Measurements from ENCODE around the gene GRK1.

Gene GRK1

GRCh38 chr13:113730258-113730691 is 63.3 kb downstream of the GRK1 start:
- ChIA-PET POLR2A (interaction anchor here (0.6 kb wide), 1 partner anchor 83 kb away, joined by 6 read pairs; no protein-coding TSS in a partner anchor), CTCF (interaction anchor here (0.7 to 3.0 kb wide), 2 partner anchors 11 to 24 kb away, joined by 3 to 21 read pairs; no protein-coding TSS in a partner anchor)
- Histone ChIP-seq H3K36me3 (ENCODE audit: control insufficient read depth in 4 of 4, insufficient read depth in 4 of 4, low read length in 3 of 4) (no peaks in the 10 kb centered on the region), H3K9me3 (ENCODE audit: control extremely low read depth in 1 of 5, control insufficient read depth in 4 of 5, insufficient read depth in 2 of 5, low read depth in 1 of 5, low read length in 4 of 5) (peaks cover 0 to 5% (median 0%) of the 10 kb centered on the region in 5 experiments), H3K4me3 (ENCODE audit: control insufficient read depth in 1 of 7, extremely low read depth in 1 of 7, insufficient read depth in 4 of 7, low read depth in 2 of 7, low read length in 6 of 7) (no peak overlapping the region), H3K4me1 (ENCODE audit: control extremely low read depth in 1 of 4, control insufficient read depth in 4 of 4, insufficient read depth in 4 of 4, low read length in 3 of 4) (peaks cover 0 to 17% (median 7%) of the 10 kb centered on the region in 4 experiments), H3K27me3 (replicated peaks in 2 of 5; ENCODE audit: control insufficient read depth in 4 of 5, insufficient read depth in 5 of 5, low read length in 4 of 5) (peaks cover 0 to 48% (median 8%) of the 10 kb centered on the region in 5 experiments), H3K27ac (ENCODE audit: insufficient read depth in 1 of 2, low read depth in 1 of 2, low read length in 2 of 2, poor library complexity in 1 of 2, severe bottlenecking in 2 of 2) (no peak overlapping the region)
- WGBS (ENCODE audit: insufficient coverage) = 33% methylated on average over 14 of the region's 21 CpGs
- no peak for DNase-seq

GRCh38 chr13:113730831-113731191 is 63.8 kb downstream of the GRK1 start:
- Histone ChIP-seq H3K27me3 (replicated peaks in 2 of 5; ENCODE audit: control insufficient read depth in 4 of 5, insufficient read depth in 5 of 5, low read length in 4 of 5) (peaks cover 0 to 48% (median 8%) of the 10 kb centered on the region in 5 experiments), H3K9me3 (ENCODE audit: control extremely low read depth in 1 of 5, control insufficient read depth in 4 of 5, insufficient read depth in 2 of 5, low read depth in 1 of 5, low read length in 4 of 5) (peaks cover 0 to 5% (median 0%) of the 10 kb centered on the region in 5 experiments), H3K4me1 (ENCODE audit: control extremely low read depth in 1 of 4, control insufficient read depth in 4 of 4, insufficient read depth in 4 of 4, low read length in 3 of 4) (peaks cover 0 to 17% (median 7%) of the 10 kb centered on the region in 4 experiments), H3K36me3 (ENCODE audit: control insufficient read depth in 4 of 4, insufficient read depth in 4 of 4, low read length in 3 of 4) (no peaks in the 10 kb centered on the region), H3K27ac (ENCODE audit: insufficient read depth in 1 of 2, low read depth in 1 of 2, low read length in 2 of 2, poor library complexity in 1 of 2, severe bottlenecking in 2 of 2) (no peak overlapping the region), H3K4me3 (ENCODE audit: control insufficient read depth in 1 of 7, extremely low read depth in 1 of 7, insufficient read depth in 4 of 7, low read depth in 2 of 7, low read length in 6 of 7) (no peak overlapping the region)
- WGBS (ENCODE audit: insufficient coverage) = 92% methylated on average over 4 of the region's 4 CpGs
- ChIA-PET POLR2A (no interaction called here), CTCF (interaction anchor here (0.7 to 3.0 kb wide), 2 partner anchors 10 to 23 kb away, joined by 3 to 21 read pairs; no protein-coding TSS in a partner anchor)
- no peak for DNase-seq

GRCh38 chr13:113731192-113732175 is 64.5 kb downstream of the GRK1 start:
- Histone ChIP-seq H3K27ac (ENCODE audit: insufficient read depth in 1 of 2, low read depth in 1 of 2, low read length in 2 of 2, poor library complexity in 1 of 2, severe bottlenecking in 2 of 2) (no peak overlapping the region), H3K27me3 (replicated peaks in 2 of 5; ENCODE audit: control insufficient read depth in 4 of 5, insufficient read depth in 5 of 5, low read length in 4 of 5) (peaks cover 0 to 48% (median 11%) of the 10 kb centered on the region in 5 experiments), H3K4me3 (ENCODE audit: control insufficient read depth in 1 of 7, extremely low read depth in 1 of 7, insufficient read depth in 4 of 7, low read depth in 2 of 7, low read length in 6 of 7) (no peak overlapping the region), H3K36me3 (ENCODE audit: control insufficient read depth in 4 of 4, insufficient read depth in 4 of 4, low read length in 3 of 4) (no peaks in the 10 kb centered on the region), H3K9me3 (ENCODE audit: control extremely low read depth in 1 of 5, control insufficient read depth in 4 of 5, insufficient read depth in 2 of 5, low read depth in 1 of 5, low read length in 4 of 5) (peaks cover 0 to 5% (median 0%) of the 10 kb centered on the region in 5 experiments), H3K4me1 (ENCODE audit: control extremely low read depth in 1 of 4, control insufficient read depth in 4 of 4, insufficient read depth in 4 of 4, low read length in 3 of 4) (peaks cover 0 to 21% (median 10%) of the 10 kb centered on the region in 4 experiments)
- POLR2A ChIA-PET = no interaction called here
- WGBS (ENCODE audit: insufficient coverage) = 82% methylated on average over 31 of the region's 32 CpGs
- no peak for DNase-seq
- CTCF ChIA-PET = interaction anchor here (0.9 to 3.0 kb wide), 4 partner anchors 10 to 72 kb away, joined by 3 to 21 read pairs (median 4); no protein-coding TSS in a partner anchor

DNA sequence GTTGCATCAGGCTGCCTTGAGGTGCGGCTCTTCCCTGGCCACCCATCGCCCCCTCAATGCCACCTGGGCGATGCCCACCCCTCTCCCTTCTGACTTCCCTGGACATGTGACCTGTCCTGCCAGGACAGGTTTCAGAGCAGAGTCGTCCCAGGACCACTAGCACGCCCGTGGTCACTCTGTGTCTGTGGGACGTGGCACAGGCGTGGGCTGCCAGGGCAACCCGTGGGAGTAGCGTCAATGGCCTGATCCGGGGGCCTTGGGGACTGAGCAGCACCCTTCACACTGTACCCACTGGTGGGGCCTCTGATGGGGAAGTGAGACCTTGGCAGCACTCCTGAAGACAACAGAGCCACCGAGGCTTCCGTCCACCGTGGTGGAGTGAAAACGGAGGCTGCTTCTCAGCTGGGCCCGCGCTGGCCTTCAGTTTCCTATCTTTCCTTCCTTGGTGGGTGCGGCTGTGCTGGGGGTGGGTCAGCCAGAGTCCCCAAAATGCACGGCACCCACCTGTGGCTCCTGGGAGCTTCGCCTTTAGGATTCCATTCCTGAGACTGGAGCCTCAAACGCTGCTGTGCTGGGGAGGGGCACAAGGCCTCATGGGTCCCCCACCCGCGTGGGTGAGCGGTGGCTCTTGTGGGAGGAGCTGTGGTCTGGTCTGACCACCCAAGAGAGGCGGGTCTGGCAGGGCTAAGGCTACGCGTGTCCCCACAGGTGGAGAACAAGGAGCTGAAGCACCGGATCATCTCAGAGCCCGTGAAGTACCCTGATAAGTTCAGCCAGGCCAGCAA is 65.3 kb downstream of the GRK1 start:
- no peaks in the 10 kb centered on the region for H3K36me3 ChIP-seq (ENCODE audit: control insufficient read depth in 4 of 4, insufficient read depth in 4 of 4, low read length in 3 of 4)
- ChIA-PET CTCF (interaction anchor here (0.9 to 3.0 kb wide), 4 partner anchors 9 to 71 kb away, joined by 3 to 21 read pairs (median 4); no protein-coding TSS in a partner anchor), POLR2A (no interaction called here)
- H3K4me3 ChIP-seq (ENCODE audit: control insufficient read depth in 1 of 7, extremely low read depth in 1 of 7, insufficient read depth in 4 of 7, low read depth in 2 of 7, low read length in 6 of 7) = no peak overlapping the region
- peaks cover 0 to 5% (median 0%) of the 10 kb centered on the region in 5 experiments for H3K9me3 ChIP-seq (ENCODE audit: control extremely low read depth in 1 of 5, control insufficient read depth in 4 of 5, insufficient read depth in 2 of 5, low read depth in 1 of 5, low read length in 4 of 5)
- H3K27ac ChIP-seq (ENCODE audit: insufficient read depth in 1 of 2, low read depth in 1 of 2, low read length in 2 of 2, poor library complexity in 1 of 2, severe bottlenecking in 2 of 2) = no peak overlapping the region
- H3K27me3 ChIP-seq (replicated peaks in 2 of 5; ENCODE audit: control insufficient read depth in 4 of 5, insufficient read depth in 5 of 5, low read length in 4 of 5) = peaks cover 0 to 53% (median 12%) of the 10 kb centered on the region in 5 experiments
- H3K4me1 ChIP-seq (ENCODE audit: control extremely low read depth in 1 of 4, control insufficient read depth in 4 of 4, insufficient read depth in 4 of 4, low read length in 3 of 4) = peaks cover 0 to 21% (median 10%) of the 10 kb centered on the region in 4 experiments
- WGBS (ENCODE audit: insufficient coverage) = 69% methylated on average over 25 of the region's 29 CpGs
- peak in 2 of 3 donors; percentile 47 to 53 for DNase-seq

- H3K27me3 ChIP-seq (replicated peaks in 2 of 5; ENCODE audit: control insufficient read depth in 4 of 5, insufficient read depth in 5 of 5, low read length in 4 of 5) = peaks cover 0 to 53% (median 14%) of the 10 kb centered on the region in 5 experiments
- WGBS (ENCODE audit: insufficient coverage) = 94% methylated on average over 39 of the region's 55 CpGs
- no peak overlapping the region for H3K4me3 ChIP-seq (ENCODE audit: control insufficient read depth in 1 of 7, extremely low read depth in 1 of 7, insufficient read depth in 4 of 7, low read depth in 2 of 7, low read length in 6 of 7)
- H3K9me3 ChIP-seq (ENCODE audit: control extremely low read depth in 1 of 5, control insufficient read depth in 4 of 5, insufficient read depth in 2 of 5, low read depth in 1 of 5, low read length in 4 of 5) = no peaks in the 10 kb centered on the region
- H3K4me1 ChIP-seq (ENCODE audit: control extremely low read depth in 1 of 4, control insufficient read depth in 4 of 4, insufficient read depth in 4 of 4, low read length in 3 of 4) = peaks cover 0 to 21% (median 10%) of the 10 kb centered on the region in 4 experiments
- H3K27ac ChIP-seq (ENCODE audit: insufficient read depth in 1 of 2, low read depth in 1 of 2, low read length in 2 of 2, poor library complexity in 1 of 2, severe bottlenecking in 2 of 2) = no peak overlapping the region
- no peak for DNase-seq
- ChIA-PET CTCF (interaction anchor here (1.2 to 3.0 kb wide), 2 partner anchors 8 to 25 kb away, joined by 4 to 21 read pairs; no protein-coding TSS in a partner anchor), POLR2A (no interaction called here)
- no peaks in the 10 kb centered on the region for H3K36me3 ChIP-seq (ENCODE audit: control insufficient read depth in 4 of 4, insufficient read depth in 4 of 4, low read length in 3 of 4)
These were observed 66.2 kb downstream of the GRK1 start for GRCh38 chr13:113732961-113733950.

Measured in common myeloid progenitor, CD34-positive (primary cell).